ENCODE results near the gene PCDHGB5. TPM values are rescaled to one million over a fixed set of nuclear protein-coding genes. Genes with fewer than 3 reads are reported as not detected.
A peak's percentile ranks its signal among the peaks of the same experiment; 100 is the strongest.
"Not testable (repeated sequence)": the region's sequence is repeated elsewhere in the genome, so short reads cannot be mapped to it uniquely, and the experiment has no call there.

PCDHGB5 gene
- total RNA-seq, 1 experiment from 2014 or later, result 0.55 TPM

GRCh38 chr5:141375444-141376155 is 22.1 kb upstream of the PCDHGB5 start:
- DNase-seq (ENCODE audit: low read depth), result not testable (repeated sequence)

- no peak for DNase-seq (ENCODE audit: low read depth)
Observed at GRCh38 chr5:141382469-141383294, 15.1 kb upstream of the PCDHGB5 start, which contains the start of gene PCDHGA7. TSS of gene PCDHGA7 (plus strand) at chr5:141382742. CDS start at chr5:141382900, 158 bp downstream.

DNA sequence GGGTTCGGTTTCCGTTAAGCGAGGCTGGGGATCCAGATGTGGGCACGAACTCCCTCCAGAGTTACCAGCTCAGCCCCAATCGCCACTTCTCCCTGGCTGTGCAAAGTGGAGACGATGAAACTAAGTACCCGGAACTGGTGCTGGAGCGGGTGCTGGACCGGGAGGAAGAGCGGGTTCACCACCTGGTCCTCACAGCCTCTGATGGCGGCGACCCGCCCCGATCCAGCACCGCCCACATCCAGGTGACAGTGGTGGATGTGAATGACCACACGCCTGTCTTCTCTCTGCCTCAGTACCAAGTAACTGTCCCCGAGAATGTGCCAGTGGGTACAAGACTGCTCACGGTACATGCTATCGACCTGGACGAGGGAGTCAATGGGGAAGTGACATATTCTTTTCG is 14.4 kb upstream of the PCDHGB5 start:
- no peak for DNase-seq (ENCODE audit: low read depth)

GRCh38 chr5:141384471-141385267 is 13.1 kb upstream of the PCDHGB5 start:
- DNase-seq (ENCODE audit: low read depth), result no peak

- DNase-seq (ENCODE audit: low read depth), result peak; percentile 66
Observed at GRCh38 chr5:141387557-141388311, 10.0 kb upstream of the PCDHGB5 start, which contains the start of gene PCDHGB4. TSS of gene PCDHGB4 (plus strand) at chr5:141387698. CDS start at chr5:141387885, 187 bp downstream.

DNA sequence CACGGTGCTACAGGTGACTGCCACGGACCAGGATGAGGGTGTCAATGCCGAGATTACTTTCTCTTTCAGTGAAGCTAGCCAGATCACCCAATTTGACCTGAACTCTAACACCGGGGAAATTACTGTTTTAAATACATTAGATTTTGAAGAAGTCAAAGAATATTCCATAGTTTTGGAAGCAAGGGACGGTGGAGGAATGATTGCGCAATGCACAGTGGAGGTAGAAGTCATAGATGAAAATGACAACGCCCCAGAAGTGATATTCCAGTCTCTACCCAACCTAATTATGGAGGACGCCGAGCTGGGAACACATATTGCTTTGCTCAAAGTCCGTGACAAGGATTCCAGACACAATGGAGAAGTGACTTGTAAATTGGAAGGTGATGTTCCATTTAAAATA is 9.1 kb upstream of the PCDHGB5 start:
- DNase-seq (ENCODE audit: low read depth), result no peak

DNA sequence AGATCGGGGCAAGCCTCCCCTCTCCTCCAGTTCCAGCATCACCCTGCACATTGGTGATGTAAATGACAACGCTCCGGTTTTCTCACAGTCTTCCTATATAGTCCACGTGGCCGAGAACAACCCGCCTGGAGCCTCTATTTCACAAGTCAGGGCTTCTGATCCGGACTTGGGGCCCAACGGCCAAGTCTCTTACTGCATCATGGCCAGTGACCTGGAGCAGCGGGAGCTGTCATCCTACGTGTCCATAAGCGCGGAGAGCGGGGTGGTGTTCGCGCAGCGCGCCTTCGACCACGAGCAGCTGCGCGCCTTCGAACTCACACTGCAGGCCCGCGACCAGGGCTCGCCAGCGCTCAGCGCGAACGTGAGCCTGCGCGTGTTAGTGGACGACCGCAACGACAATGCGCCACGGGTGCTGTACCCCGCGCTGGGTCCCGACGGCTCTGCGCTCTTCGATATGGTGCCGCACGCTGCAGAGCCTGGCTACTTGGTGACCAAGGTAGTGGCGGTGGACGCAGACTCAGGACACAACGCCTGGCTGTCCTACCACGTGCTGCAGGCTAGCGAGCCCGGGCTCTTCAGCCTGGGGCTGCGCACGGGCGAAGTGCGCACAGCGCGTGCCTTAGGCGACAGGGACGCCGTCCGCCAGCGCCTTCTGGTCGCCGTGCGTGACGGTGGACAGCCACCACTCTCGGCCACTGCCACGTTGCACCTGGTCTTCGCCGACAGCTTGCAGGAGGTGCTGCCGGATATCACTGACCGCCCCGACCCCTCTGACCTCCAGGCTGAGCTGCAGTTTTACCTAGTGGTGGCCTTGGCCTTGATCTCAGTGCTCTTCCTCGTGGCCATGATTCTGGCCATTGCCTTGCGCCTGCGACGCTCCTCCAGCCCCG is 8.3 kb upstream of the PCDHGB5 start:
- DNase-seq (ENCODE audit: low read depth), result no peak

- no peak for DNase-seq (ENCODE audit: low read depth)
Observed at GRCh38 chr5:141392429-141393198, 5.1 kb upstream of the PCDHGB5 start, which contains the start of gene PCDHGA8. TSS of gene PCDHGA8 (plus strand) at chr5:141392633. CDS start at chr5:141392814, 181 bp downstream.

GRCh38 chr5:141393267-141393666 is 4.5 kb upstream of the PCDHGB5 start:
- DNase-seq (ENCODE audit: low read depth), result no peak

GRCh38 chr5:141394401-141395187 is 3.2 kb upstream of the PCDHGB5 start:
- DNase-seq (ENCODE audit: low read depth), result not testable (repeated sequence)

DNA sequence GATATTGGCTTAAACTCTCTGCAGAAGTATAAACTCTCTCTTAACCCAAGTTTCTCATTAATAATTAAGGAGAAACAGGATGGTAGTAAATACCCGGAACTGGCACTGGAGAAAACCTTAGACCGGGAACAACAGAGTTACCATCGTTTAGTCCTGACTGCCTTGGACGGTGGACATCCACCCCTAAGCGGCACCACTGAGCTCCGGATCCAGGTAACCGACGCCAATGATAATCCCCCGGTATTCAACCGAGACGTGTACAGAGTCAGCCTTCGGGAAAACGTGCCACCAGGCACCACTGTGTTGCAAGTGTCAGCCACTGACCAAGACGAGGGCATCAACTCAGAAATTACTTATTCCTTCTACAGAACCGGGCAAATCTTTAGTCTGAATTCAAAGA is 861 bp downstream of the PCDHGB5 start:
- DNase-seq (ENCODE audit: low read depth), result no peak

DNA sequence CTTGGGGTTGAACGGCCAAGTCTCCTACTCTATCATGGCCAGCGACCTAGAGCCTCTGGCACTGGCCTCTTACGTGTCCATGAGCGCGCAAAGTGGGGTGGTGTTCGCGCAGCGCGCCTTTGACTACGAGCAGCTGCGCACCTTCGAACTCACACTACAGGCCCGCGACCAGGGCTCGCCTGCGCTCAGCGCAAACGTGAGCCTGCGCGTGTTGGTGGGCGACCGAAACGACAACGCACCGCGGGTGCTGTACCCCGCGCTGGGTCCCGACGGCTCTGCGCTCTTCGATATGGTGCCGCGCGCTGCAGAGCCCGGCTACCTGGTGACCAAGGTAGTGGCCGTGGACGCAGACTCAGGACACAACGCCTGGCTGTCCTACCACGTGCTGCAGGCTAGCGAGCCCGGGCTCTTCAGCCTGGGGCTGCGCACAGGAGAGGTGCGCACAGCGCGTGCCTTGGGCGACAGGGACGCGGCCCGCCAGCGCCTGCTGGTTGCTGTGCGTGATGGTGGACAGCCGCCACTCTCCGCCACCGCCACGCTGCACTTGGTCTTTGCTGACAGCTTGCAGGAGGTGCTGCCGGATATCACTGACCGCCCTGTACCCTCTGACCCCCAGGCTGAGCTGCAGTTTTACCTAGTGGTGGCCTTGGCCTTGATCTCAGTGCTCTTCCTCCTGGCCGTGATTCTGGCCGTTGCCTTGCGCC is 2.0 kb downstream of the PCDHGB5 start:
- DNase-seq (ENCODE audit: low read depth), result no peak

DNA sequence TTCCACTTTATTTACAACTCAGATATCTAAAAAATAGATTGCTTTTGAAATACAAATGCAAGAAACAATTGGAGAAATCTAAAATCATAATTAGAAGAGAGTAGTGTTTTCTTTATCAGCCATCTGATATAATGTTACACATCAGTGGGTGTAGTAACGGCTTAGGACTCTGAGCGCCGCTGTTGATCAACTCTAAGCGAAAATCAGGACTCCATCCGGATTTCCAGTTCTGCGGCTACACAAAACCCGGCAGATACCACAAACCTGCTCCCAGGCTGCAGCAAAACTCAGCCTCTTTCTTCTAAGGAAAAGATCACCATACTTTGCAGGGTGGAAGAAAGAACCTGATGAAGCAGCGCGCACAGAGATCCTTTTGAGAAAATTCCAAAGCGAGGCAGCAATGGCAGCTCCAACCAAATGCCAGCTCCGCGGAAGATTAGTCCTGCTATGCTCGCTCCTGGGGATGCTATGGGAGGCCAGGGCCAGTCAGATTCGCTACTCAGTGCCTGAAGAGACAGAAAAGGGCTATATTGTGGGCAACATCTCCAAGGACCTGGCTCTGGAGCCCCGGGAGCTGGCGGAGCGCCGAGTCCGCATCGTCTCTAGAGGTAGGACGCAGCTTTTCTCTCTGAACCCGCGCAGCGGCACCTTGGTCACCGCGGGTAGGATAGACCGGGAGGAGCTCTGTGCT is 5.0 kb downstream of the PCDHGB5 start, which contains the start of gene PCDHGA9:
PCDHGA9 (plus strand) TSS at position 226 of the 691 bp plus-strand sequence; CDS start at position 401, 175 bp downstream.
- peak; percentile 25 for DNase-seq (ENCODE audit: low read depth)

DNA sequence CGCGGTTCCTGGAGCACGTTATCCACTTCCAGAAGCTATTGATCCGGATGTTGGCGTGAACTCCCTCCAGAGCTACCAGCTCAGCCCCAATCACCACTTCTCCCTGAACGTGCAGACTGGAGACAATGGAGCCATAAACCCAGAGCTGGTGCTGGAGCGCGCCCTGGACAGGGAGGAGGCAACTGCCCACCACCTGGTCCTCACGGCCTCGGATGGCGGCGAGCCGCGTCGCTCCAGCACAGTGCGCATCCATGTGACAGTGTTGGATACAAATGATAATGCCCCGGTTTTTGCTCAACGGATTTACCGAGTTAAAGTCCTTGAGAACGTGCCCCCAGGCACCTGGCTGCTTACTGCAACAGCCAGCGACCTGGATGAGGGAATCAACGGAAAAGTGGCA is 5.6 kb downstream of the PCDHGB5 start:
- no peak for DNase-seq (ENCODE audit: low read depth)

DNA sequence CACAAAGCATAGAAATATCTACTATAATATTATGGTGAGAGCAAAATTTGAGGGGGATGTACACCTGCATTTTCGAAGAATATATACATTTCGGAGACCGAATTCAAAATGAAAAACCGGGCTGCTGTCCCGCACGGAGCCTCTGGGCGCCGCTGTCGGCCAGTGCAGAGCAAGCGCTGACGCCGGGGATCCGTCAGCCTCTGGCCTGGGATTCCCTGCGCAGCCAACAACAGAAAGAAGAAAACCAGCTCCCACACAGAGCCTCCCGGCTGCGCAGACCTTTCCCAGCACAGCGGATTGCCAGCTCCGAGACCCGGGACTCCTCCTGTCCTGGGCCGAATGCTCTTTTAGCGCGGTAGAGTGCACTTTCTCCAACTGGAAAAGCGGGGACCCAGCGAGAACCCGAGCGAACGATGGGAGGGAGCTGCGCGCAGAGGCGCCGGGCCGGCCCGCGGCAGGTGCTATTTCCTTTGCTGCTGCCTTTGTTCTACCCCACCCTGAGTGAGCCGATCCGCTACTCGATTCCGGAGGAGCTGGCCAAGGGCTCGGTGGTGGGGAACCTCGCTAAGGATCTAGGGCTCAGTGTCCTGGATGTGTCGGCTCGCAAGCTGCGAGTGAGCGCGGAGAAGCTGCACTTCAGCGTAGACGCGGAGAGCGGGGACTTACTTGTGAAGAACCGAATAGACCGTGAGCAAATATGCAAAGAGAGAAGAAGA is 10.2 kb downstream of the PCDHGB5 start, which contains the start of gene PCDHGB6:
PCDHGB6 (plus strand) TSS at position 232 of the 716 bp plus-strand sequence; CDS start at position 414, 182 bp downstream.
- not testable (repeated sequence) for DNase-seq (ENCODE audit: low read depth)
